Ishikawa (cell line): Measurements from ENCODE around the gene ARHGEF1.

Experiments used
- EP300 ChIP-seq: IDR thresholded peaks from 2 replicates; pipeline ENCODE4 v1.6.1; 2012; ENCODE audit warnings: borderline replicate concordance
- FOXM1 ChIP-seq: IDR thresholded peaks from 2 replicates; pipeline ENCODE4 v1.6.1; 2012; ENCODE audit warnings: low read depth, borderline replicate concordance
- MAX ChIP-seq: IDR thresholded peaks from 2 replicates; pipeline ENCODE4 v1.6.1; 2012
- TAF1 ChIP-seq: IDR thresholded peaks from 2 replicates; pipeline ENCODE4 v1.6.1; 2012; ENCODE audit warnings: low read depth, mild to moderate bottlenecking
- TCF12 ChIP-seq: IDR thresholded peaks from 2 replicates; pipeline ENCODE4 v1.6.1; 2012; ENCODE audit warnings: low read depth

- no peak for TF ChIP-seq TCF12
- no peak for TF ChIP-seq TAF1
- no peak for TF ChIP-seq MAX
- TF ChIP-seq EP300, result no peak
- TF ChIP-seq FOXM1, result no peak
Measured at GRCh38 chr19:41919948-41920712, 37.1 kb downstream of the ARHGEF1 start.
